HG03571 (cell line): ENCODE results near the gene KLK12.

ENCODE experiments used
- ATAC-seq: cut with Tn5 transposase; IDR thresholded peaks from one replicate; pipeline ENCODE4 v1.9.1; 2021; ENCODE audit not compliant: unreplicated experiment

KLK12 gene

GRCh38 chr19:51034704-51035103 is at the start of gene KLK12:
KLK12 (minus strand) TSS chr19:51035002; CDS start chr19:51034621, 381 bp downstream.
- no peak for ATAC-seq

DNA sequence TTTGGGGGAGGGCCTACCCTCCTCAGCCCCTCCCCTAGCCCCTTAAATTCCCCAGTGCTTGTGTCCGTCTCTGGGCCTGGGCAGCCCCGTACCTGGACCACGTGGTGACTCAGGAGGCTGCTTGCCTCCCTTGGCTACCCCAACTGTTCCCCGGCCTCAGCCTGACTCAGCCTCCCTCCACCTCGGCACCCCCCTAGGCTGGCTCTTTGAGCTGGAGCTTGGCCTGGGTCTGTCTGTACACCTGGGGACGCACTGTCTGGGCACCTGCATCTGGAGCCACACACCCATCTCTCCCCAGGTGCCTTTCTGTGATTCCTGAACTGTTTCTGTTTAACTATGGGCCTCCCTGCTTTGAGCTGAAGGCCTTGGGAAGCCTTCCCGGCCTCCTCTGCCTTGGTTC is 49.7 kb upstream of the KLK12 start:
- ATAC-seq = no peak

DNA sequence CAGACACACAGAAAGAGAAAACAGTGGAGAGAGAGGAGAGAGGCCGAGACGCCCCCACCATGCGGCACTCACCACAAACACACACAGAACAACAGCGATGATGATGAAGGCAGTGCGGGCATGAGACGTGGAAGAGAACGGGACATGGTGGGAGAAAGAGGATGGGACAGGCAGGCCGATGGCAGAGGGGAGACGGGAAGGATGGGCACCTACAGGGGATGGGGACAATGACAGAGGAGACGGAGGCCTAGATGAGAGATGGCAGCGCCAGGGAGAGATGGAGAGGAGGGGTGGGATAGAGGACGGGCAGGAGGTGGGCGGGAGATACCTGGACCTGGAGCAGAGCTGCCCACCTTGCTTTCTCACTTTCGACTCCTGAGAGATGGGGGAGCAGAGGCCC is 49.0 kb upstream of the KLK12 start:
- ATAC-seq = no peak

DNA sequence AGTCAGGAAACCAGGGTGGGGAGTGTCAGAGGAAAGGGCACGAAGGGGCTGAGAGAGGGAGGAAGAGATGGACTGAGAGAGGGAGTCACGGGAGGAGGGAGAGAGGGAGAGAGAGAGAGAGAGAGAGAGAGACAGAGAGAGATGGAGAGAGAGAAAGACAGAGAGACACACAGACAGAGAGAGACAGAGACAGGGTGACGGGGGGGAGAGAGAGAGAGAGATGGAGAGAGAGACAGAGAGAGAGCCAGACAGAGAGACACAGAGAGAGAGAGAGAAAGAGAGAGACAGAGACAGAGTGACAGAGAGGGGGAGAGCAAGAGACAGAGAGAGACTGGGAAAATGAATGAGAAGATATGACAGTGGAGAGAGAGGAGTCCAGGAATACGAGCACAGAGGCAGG is 48.4 kb upstream of the KLK12 start:
- no peak for ATAC-seq

- ATAC-seq = no peak
These were observed 47.8 kb upstream of the KLK12 start, which contains the start of gene KLK14 for GRCh38 chr19:51082611-51083010. KLK14 (minus strand) TSS chr19:51082887; CDS start chr19:51082614, 273 bp downstream.

DNA sequence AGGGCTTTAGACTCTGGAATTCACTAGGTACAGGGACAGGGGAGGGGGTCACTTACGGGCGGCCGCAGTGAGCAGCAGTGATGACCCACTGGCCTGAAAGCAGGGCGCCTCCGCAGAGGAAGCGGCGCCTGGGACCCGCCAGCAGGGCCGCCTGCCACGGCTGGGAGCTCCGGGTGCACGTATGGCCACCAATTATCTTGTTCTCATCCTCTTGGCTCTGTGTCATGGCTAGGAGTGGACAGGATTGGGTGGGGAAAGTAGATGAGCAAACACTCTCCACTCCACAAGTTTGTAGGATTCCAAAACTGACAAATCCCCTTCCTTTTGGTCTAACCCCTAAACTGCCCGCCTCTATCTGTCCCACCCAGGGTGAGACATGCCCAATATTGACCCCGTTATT is 46.7 kb upstream of the KLK12 start:
- ATAC-seq = no peak

- ATAC-seq = no peak
These were observed 44.8 kb upstream of the KLK12 start for GRCh38 chr19:51079481-51080110.

GRCh38 chr19:51078731-51079130 is 43.9 kb upstream of the KLK12 start:
- no peak for ATAC-seq

DNA sequence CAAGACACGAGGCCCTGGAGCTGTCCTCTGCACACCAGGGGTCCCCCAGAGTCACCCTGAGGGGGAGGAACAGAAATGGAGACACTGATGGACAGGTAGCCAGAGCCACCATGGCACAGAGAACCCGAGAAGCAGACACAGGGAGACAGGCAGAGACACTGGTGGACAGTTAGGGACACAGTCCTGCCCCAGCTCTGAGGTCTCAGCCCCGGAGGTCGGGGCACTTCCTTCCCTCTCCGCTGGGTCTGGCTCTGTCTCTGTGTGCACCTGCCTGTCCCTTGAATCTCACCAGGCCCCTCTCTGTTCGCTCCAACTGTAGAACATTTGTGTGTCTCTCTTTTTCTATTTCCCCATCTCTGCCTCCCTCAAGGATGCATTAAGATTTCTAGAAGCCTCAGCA is 43.3 kb upstream of the KLK12 start:
- no peak for ATAC-seq

DNA sequence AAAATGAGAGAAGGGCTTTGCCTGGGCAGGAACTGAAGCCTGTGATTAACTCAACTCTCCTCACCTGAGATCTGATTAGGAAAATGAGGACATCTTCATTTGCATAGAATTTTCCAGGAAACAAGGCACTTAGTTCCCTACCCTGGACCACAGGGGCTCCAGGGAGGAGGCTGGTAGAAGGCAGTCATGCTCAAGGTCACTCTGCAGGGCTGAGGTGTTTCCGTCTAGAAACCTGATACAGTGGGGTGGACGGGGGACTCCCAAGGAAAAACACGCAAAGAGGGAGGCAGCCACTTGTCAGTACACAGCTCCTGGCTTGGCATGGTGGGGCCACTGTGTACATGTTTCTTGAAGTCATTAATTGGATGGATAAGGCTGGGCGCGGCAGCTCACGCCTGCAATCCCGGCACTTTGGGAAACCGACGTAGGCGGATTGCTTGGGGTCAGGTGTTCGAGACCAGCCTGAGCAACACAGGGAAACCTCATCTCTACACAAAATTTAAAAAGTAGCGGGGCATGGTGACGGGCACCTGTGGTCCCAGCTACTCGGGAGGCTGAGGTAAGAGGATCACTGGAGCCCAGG is 41.9 kb upstream of the KLK12 start:
- ATAC-seq = no peak

DNA sequence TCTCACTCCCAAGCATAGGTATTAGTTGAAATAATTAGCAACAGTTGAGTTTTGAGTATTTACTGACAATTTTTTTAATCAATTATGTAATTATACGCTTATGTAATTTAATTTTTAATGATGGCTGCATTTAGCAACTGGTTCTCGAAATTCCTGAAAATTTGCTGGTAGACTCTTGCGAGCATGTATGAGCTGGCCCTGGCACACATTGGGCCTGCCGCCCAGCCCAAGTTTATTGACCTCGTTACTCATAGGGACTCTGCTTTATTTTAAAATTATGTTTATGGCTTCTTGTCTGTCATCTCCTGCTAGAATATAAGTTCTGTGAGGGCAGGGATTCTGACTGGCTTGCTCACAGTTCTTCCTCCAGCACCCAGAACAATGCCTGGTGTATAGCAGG is 41.2 kb upstream of the KLK12 start:
- ATAC-seq = no peak

- ATAC-seq = no peak
These were observed 36.2 kb upstream of the KLK12 start for GRCh38 chr19:51071095-51071405.

DNA sequence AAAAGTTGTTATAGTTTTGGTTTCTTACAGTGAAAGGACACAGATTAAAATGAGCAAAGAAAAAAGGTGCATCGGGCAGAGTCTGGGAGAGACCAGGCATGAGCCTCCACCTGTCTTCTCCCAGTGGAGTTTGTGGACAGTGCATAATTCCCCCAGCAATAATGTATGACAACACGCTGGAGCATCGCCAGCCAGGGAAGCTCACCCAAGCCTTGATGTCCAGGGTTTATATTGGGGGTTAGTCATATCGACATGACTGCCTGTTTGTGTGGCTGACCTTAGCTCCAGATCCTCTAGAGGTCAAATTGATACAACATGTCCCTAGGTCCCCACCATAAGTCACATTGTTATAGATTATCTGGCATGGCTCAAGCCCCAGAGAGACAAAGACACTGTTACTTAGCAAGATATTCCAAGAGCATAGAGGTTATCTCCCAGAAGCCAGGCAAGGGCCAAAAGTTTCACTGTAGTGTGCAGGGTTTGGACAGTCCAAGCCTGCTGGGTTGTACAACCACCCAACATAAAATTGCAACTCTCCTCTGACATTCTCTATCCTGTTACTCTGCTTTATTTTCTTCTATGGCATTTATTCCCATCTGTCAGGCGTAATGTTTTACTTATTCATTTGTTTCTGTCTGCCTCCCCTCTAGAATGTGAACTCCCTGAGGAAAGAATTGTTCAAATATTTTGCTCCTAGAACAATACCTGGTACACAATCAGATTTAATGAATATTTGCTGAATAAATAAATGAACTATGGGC is 35.7 kb upstream of the KLK12 start:
- ATAC-seq = no peak

DNA sequence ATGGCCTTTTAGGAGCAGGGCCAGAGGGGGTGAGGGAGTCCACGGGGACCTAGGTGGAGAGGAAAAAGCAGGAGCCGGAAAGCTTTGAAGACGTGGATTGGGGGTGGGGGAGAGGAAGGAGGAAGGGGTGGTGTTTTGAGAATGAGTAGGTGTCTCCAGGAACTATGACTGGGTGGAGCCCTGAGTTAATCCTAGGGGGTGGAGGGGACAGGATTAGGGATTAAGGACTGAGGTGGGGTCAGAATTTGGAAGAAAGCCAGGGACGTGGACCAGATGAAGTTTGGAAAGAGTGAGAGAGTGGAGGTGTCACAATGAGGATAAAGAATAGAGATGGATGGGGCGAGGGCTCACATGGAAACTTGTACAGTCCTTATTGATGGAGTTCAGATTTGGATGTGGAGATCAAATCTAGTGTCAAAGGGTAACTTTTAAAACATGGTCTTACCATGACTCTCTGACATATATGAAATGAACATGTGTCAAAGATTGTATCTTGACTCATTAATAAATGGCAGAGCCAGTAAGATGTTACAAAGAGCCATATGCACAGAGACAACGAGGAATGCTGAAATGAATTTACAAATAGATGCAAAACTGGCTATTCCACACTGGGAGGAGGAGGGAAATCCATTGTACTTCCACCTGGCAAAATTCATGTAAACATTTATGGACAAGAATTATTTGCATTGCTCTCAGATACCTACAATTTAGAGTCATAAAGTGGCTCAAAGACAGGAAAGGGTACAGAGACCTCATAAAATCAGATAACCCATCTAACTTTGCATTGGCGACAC is 31.8 kb upstream of the KLK12 start:
- no peak for ATAC-seq

DNA sequence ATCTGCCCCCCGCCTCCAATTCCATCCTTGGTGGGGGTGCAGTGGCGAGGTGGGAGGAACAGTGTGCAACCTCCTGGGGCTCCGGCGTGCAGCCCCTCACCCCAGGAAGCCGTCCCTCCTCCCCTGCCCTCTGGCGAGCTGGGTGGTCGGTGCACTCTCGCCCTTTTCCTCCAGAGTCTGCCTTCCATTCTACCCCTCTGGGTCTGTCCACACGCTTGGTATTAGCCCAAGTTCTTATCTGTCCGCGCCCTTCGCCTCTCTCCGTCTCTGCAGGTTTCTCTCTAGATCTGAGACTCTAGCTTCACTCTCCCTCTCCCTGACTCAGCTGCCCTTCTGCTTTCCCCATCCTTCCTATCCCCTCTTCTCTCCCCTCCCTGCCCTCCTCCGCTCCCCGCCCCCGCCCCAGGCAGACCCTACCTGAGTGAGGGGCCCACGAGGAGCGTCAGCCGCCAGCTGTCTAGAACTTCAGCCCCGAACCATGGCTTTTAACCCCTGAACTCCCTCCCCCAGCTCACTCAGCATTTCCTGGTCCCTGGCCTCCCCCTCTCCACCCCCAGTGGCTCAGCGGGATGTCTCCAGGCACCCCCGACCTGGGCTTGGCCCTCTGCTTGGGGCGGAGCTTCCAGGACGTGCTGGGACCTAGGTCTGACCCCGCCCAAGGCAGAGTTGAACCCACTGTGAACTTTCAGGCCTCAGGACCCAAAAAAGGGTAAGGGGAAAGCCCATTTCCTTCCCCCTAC is 30.6 kb upstream of the KLK12 start:
- ATAC-seq = no peak

DNA sequence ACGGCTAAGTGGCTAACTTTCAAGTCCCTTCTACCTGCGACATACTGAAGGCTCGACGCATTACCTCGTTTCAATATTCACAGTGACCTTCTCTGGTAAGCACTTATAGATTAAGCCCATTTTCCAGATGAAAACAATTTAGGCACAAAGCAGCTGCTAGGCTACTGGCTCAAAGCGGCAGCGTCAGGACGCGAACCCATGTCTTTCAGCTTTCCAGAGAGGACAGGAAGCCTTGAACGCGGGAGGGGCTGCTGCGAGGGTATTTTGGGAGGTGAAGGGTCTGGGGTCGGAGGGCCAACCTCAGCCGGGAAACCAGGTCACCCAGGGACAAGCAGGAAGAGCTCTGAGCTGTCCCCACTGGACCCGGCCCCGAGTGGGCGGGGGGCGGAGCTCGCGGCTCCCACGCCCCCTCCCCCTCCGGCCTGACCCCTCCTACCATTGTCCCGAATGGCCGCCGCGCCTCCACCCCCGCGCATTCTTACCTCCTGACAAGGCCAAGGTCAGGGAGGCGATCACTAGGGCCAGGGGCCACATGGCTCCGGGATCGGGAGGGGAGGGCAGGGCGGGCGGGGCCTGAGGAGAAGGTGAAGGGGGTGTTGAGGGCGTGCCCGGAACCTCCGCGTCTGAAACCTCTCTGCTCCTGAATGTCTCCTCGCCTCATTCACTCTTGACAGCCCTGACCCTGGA is 29.9 kb upstream of the KLK12 start, which contains the start of gene KLK13:
Gene KLK13, minus strand, starts transcription at position 559 of the 687 bp plus-strand sequence. Its CDS starts 25 bp downstream, at position 534.
- ATAC-seq = no peak

DNA sequence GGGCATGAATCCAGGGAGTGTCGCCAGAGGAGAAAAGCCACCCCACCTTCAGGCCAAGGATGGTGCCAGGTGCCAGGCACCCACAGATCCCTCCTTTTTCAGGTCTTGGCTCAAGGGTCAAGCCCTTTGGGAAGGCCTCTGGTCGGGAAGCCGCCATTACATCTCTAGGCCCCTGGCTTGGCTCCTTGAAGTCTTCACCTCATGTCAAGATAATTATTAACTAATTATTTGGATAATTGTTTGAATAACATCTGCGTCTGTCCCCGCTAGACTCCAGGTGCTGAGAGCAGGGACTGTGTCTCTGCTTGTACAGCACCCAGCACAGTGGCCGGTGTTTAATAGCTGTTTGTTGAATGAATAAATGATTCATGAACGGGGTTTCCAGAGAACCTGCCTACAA is 28.9 kb upstream of the KLK12 start:
- ATAC-seq = no peak

DNA sequence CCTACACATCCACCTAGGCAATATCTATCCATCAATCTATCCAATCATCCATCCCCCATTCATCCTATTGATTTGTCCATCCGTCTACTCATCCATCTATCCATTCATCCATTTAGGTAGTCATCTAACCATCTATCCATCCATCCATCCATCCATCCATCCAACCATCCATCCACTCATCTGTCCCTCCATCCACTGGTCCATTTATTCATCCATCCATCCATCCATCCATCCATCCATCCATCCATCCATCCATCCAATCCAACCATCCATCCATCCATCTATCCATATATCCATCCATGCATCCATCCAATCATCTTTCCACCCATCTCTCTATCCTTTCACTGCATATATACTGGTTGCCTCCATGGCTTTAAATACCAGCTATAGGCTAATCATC is 26.2 kb upstream of the KLK12 start:
- no peak for ATAC-seq

GRCh38 chr19:51060336-51060735 is 25.5 kb upstream of the KLK12 start:
- no peak for ATAC-seq

DNA sequence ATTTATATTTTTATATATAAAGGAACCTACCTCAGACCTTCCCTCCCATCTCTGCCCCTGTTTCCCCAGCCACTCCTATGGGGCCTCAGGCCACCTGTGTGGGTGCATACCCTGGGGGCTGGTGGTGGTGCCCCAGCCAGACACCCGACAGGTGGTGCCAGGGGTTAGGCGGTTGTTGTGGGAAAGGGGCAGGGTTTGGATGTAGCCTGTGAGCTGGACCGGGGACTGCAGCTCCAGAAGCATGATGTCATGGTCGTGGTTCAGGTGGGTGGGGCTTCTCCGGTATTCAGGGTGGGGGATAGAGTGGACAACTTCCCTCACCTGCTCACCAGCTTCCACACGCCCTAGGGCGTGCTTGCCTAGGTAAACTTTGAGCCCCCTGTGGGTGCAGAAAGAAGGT is 24.9 kb upstream of the KLK12 start:
- no peak for ATAC-seq
